ENCODE data around the gene EGLN3. TPM values are rescaled to one million over a fixed set of nuclear protein-coding genes. Genes with fewer than 3 reads are reported as not detected.

Gene EGLN3
- total RNA-seq, 1 experiment from 2014 or later = 3.6 TPM

- Histone ChIP-seq H3K4me3 (ENCODE audit: low read depth in 2 of 2, low read length in 2 of 2) (no peak overlapping the region), H3K9me3 (ENCODE audit: control insufficient read depth, insufficient read depth, low read depth, low read length) (no peaks in the 10 kb centered on the region), H3K36me3 (ENCODE audit: control insufficient read depth, insufficient read depth, low read length) (no peaks in the 10 kb centered on the region), H3K27me3 (ENCODE audit: control insufficient read depth, insufficient read depth, low read length) (no peaks in the 10 kb centered on the region), H3K4me1 (ENCODE audit: control insufficient read depth, insufficient read depth, low read length) (no peaks in the 10 kb centered on the region), H3K27ac (ENCODE audit: low read length) (no peak overlapping the region)
- ChIA-PET CTCF (no interaction called here), POLR2A (no interaction called here)
- DNase-seq (ENCODE audit: low read depth, low spot score) (no peak), ATAC-seq (no peak)
- in situ Hi-C loops (cut with HindIII; ENCODE audit: low pct_unique_long_range_greater_than_20kb, low sequenced_read_pairs) (no loop called here), intact Hi-C loops (cut with micrococcal nuclease; ENCODE audit: unreplicated experiment) (no loop called here)
- TF ChIP-seq SIN3A (IDR thresholded peaks at IDR 0.05; ENCODE audit: borderline replicate concordance, insufficient read depth, low read depth, low read length) (no peak), CTCF (IDR thresholded peaks at IDR 0.05) (no peak)
- no TSS peak for BruUV-seq (replicated peaks)
These were observed 41.6 kb upstream of the EGLN3 start for GRCh38 chr14:33992274-33993007.

GRCh38 chr14:33990790-33991189, 39.9 kb upstream of the EGLN3 start:
- ChIA-PET CTCF (no interaction called here), POLR2A (no interaction called here)
- Histone ChIP-seq H3K9me3 (ENCODE audit: control insufficient read depth, insufficient read depth, low read depth, low read length) (no peaks in the 10 kb centered on the region), H3K4me1 (ENCODE audit: control insufficient read depth, insufficient read depth, low read length) (no peaks in the 10 kb centered on the region), H3K36me3 (ENCODE audit: control insufficient read depth, insufficient read depth, low read length) (no peaks in the 10 kb centered on the region), H3K27ac (ENCODE audit: low read length) (no peak overlapping the region), H3K4me3 (ENCODE audit: low read depth in 2 of 2, low read length in 2 of 2) (no peak overlapping the region), H3K27me3 (ENCODE audit: control insufficient read depth, insufficient read depth, low read length) (no peaks in the 10 kb centered on the region)
- ATAC-seq = no peak
- no peak for TF ChIP-seq TCF7L2 (IDR thresholded peaks at IDR 0.05; ENCODE audit: low read depth, low read length)
- TF ChIP-seq POLR2AphosphoS5 (IDR thresholded peaks at IDR 0.05; ENCODE audit: low read depth, low read length) = no peak
- no peak for TF ChIP-seq REST (IDR thresholded peaks at IDR 0.05; ENCODE audit: insufficient read depth in 1 of 2, low read depth in 2 of 2, low read length in 1 of 2)
- TF ChIP-seq SIN3A (IDR thresholded peaks at IDR 0.05; ENCODE audit: borderline replicate concordance, insufficient read depth, low read depth, low read length) = no peak
- no peak for TF ChIP-seq CTCF (IDR thresholded peaks at IDR 0.05)
- DNase-seq (ENCODE audit: low read depth, low spot score) = no peak
- no TSS peak for BruUV-seq (replicated peaks)
- intact Hi-C loops (cut with micrococcal nuclease; ENCODE audit: unreplicated experiment) (no loop called here), in situ Hi-C loops (cut with HindIII; ENCODE audit: low pct_unique_long_range_greater_than_20kb, low sequenced_read_pairs) (no loop called here)
